WTC11 (cell line): ENCODE results near the gene MAEA. TPM values are rescaled to one million over a fixed set of nuclear protein-coding genes. Genes with fewer than 3 reads are reported as not detected.

ENCODE experiments used
- ATAC-seq: fragments of 200-7000 bp; cut with Tn5 transposase; 2 replicates; pipeline ENCODE4 v1.10.0; 2021; ENCODE audit warnings: mild to moderate bottlenecking, moderate library complexity
- CTCF ChIA-PET: fragments of 300-600 bp; sonication (Branson Sonifier 250); formaldehyde crosslinking; loops from one replicate; lab custom pipeline; 2021; ENCODE audit warnings: antibody characterized with exemption; lab: Charles Lee
- POLR2A ChIA-PET: fragments of 350-600 bp; sonication (Branson Sonifier 250); formaldehyde crosslinking; loops from one replicate; lab custom pipeline; 2021; ENCODE audit warnings: antibody characterized with exemption; lab: Charles Lee
- DNase-seq: peaks from one replicate; pipeline ENCODE4 v3.0.0; 2021; ENCODE audit warnings: low spot score
- H3K27ac Mint-ChIP-seq: 2 replicates; pipeline ENCODE4 v1.8.0; 2021; ENCODE audit warnings: mixed read lengths
- H3K27me3 Mint-ChIP-seq: 2 replicates; pipeline ENCODE4 v1.8.0; 2021; ENCODE audit warnings: low read depth, mild to moderate bottlenecking, moderate library complexity, mixed read lengths
- H3K36me3 Mint-ChIP-seq: 2 replicates; pipeline ENCODE4 v1.8.0; 2021; ENCODE audit warnings: mixed read lengths
- H3K4me1 Mint-ChIP-seq: 2 replicates; pipeline ENCODE4 v1.8.0; 2022; ENCODE audit warnings: mixed read lengths
- H3K4me3 Mint-ChIP-seq: 2 replicates; pipeline ENCODE4 v1.8.0; 2021; ENCODE audit warnings: mild to moderate bottlenecking, moderate library complexity, mixed read lengths
- H3K9me3 Mint-ChIP-seq: 2 replicates; pipeline ENCODE4 v1.8.0; 2021; ENCODE audit warnings: mixed read lengths
- GRHL2 ChIP-seq: fragments of 250-450 bp; sonication (Bioruptor Pico); IDR thresholded peaks from 2 replicates; pipeline ENCODE4 v1.8.0; 2022; ENCODE audit warnings: mild to moderate bottlenecking, moderate library complexity; ENCODE audit not compliant: insufficient replicate concordance, severe bottlenecking
- IRF2 ChIP-seq: sonication (generic); formaldehyde crosslinking; IDR thresholded peaks from 2 replicates; pipeline ENCODE4 v1.8.0; 2022; ENCODE audit warnings: low read depth, missing genetic modification reagents, borderline replicate concordance
- KAT7 ChIP-seq: sonication (generic); formaldehyde crosslinking; IDR thresholded peaks from 2 replicates; pipeline ENCODE4 v1.8.1; 2023; ENCODE audit warnings: missing genetic modification reagents, mild to moderate bottlenecking, borderline replicate concordance
- NR3C1 ChIP-seq: sonication (generic); formaldehyde crosslinking; conservative IDR thresholded peaks from 2 replicates; pipeline ENCODE4 v1.8.1; 2023; ENCODE audit warnings: low read depth, mild to moderate bottlenecking, missing genetic modification reagents
- RELA ChIP-seq: sonication (generic); formaldehyde crosslinking; IDR thresholded peaks from 2 replicates; pipeline ENCODE4 v1.8.1; 2022; ENCODE audit warnings: missing genetic modification reagents, mild to moderate bottlenecking, borderline replicate concordance
- SP1 ChIP-seq: sonication (generic); formaldehyde crosslinking; conservative IDR thresholded peaks from 2 replicates; pipeline ENCODE4 v1.8.1; 2022; ENCODE audit warnings: missing genetic modification reagents
- TCF7 ChIP-seq: sonication (generic); formaldehyde crosslinking; IDR thresholded peaks from 2 replicates; pipeline ENCODE4 v1.8.0; 2022; ENCODE audit warnings: mild to moderate bottlenecking, low read depth, missing genetic modification reagents, moderate library complexity
- TP53 ChIP-seq: sonication (generic); formaldehyde crosslinking; IDR thresholded peaks from 2 replicates; pipeline ENCODE4 v1.8.1; 2023; ENCODE audit warnings: mild to moderate bottlenecking, missing genetic modification reagents
- ZNF232 ChIP-seq: sonication (generic); formaldehyde crosslinking; IDR thresholded peaks from 2 replicates; pipeline ENCODE4 v1.8.0; 2022; ENCODE audit warnings: mild to moderate bottlenecking, missing genetic modification reagents
- ZNF263 ChIP-seq: sonication (generic); formaldehyde crosslinking; IDR thresholded peaks from 2 replicates; pipeline ENCODE4 v1.8.1; 2022; ENCODE audit warnings: low read depth, mild to moderate bottlenecking, moderate library complexity, missing genetic modification reagents
- ZNF423 ChIP-seq: fragments of 250-450 bp; sonication (Bioruptor Pico); IDR thresholded peaks from 2 replicates; pipeline ENCODE4 v2.1.2; 2022; ENCODE audit warnings: mild to moderate bottlenecking, moderate library complexity
- ZNF671 ChIP-seq: fragments of 250-450 bp; sonication (Bioruptor Pico); IDR thresholded peaks from 2 replicates; pipeline ENCODE4 v1.8.0; 2021; ENCODE audit warnings: mild to moderate bottlenecking
- total RNA-seq: library from RNA; stranded (reverse); gene quantifications from 3 replicates; pipeline ENCODE4 v1.2.3, GENCODE V29; 2021
- TF ChIP-seq, protein P1 (sequence below): fragments of 250-450 bp; sonication (Bioruptor Pico); IDR thresholded peaks from 2 replicates; pipeline ENCODE4 v1.9.0; 2021; ENCODE audit warnings: moderate library complexity, mild to moderate bottlenecking, inconsistent platforms, borderline replicate concordance
- TF ChIP-seq, protein P2 (sequence below): sonication (generic); formaldehyde crosslinking; IDR thresholded peaks from 2 replicates; pipeline ENCODE4 v1.8.1; 2023; ENCODE audit warnings: mild to moderate bottlenecking, missing genetic modification reagents
- TF ChIP-seq, protein P3 (sequence below): sonication (generic); formaldehyde crosslinking; IDR thresholded peaks from 2 replicates; pipeline ENCODE4 v1.8.1; 2023; ENCODE audit warnings: mild to moderate bottlenecking, missing genetic modification reagents, borderline replicate concordance
- TF ChIP-seq, protein P4 (sequence below): sonication (generic); formaldehyde crosslinking; IDR thresholded peaks from 2 replicates; pipeline ENCODE4 v1.8.0; 2023; ENCODE audit warnings: missing genetic modification reagents, mild to moderate bottlenecking, borderline replicate concordance
- TF ChIP-seq, protein P5 (sequence below): fragments of 250-450 bp; sonication (Bioruptor Pico); IDR thresholded peaks from 2 replicates; pipeline ENCODE4 v1.9.0; 2021; ENCODE audit warnings: mild to moderate bottlenecking
- TF ChIP-seq, protein P6 (sequence below): sonication (generic); formaldehyde crosslinking; IDR thresholded peaks from 2 replicates; pipeline ENCODE4 v1.8.1; 2022; ENCODE audit warnings: low read depth, missing genetic modification reagents, borderline replicate concordance

Gene MAEA
- total RNA-seq, 1 experiment from 2014 or later: 86.9 TPM

DNA sequence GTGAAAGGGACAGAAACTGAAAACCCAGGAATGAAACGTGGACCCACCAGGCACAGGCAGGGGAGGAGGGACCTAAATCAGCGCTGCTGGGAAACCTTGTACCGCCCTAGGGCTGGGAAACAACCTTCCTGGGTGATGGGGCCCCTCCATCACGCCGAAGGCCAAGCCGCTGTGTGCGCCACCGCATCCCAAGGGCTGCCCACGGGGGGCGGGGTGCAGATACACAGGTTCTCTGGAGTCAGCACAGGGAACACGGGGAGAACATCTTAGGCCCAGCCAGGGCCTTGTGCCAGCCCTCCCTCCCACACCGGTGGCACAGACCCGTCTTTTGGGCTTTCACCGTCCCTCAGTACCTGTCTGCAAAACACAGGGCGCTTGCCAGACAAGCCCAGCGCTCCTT lies 70.3 kb downstream of the MAEA start (continued):
- TF ChIP-seq KAT7 (CRISPR knock-in tag) (no peak), IRF2 (CRISPR knock-in tag) (no peak), ZNF423 (CRISPR knock-in tag) (no peak), TP53 (CRISPR knock-in tag) (no peak), GRHL2 (no peak), ZNF263 (CRISPR knock-in tag) (no peak)
- TF ChIP-seq, protein P1, sequence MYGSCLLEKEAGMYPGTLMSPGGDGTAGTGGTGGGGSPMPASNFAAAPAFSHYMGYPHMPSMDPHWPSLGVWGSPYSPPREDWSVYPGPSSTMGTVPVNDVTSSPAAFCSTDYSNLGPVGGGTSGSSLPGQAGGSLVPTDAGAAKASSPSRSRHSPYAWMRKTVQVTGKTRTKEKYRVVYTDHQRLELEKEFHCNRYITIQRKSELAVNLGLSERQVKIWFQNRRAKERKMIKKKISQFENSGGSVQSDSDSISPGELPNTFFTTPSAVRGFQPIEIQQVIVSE (CRISPR knock-in tag): no peak
- TF ChIP-seq, protein P2, sequence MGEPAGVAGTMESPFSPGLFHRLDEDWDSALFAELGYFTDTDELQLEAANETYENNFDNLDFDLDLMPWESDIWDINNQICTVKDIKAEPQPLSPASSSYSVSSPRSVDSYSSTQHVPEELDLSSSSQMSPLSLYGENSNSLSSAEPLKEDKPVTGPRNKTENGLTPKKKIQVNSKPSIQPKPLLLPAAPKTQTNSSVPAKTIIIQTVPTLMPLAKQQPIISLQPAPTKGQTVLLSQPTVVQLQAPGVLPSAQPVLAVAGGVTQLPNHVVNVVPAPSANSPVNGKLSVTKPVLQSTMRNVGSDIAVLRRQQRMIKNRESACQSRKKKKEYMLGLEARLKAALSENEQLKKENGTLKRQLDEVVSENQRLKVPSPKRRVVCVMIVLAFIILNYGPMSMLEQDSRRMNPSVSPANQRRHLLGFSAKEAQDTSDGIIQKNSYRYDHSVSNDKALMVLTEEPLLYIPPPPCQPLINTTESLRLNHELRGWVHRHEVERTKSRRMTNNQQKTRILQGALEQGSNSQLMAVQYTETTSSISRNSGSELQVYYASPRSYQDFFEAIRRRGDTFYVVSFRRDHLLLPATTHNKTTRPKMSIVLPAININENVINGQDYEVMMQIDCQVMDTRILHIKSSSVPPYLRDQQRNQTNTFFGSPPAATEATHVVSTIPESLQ: no peak
- TF ChIP-seq, protein P3, sequence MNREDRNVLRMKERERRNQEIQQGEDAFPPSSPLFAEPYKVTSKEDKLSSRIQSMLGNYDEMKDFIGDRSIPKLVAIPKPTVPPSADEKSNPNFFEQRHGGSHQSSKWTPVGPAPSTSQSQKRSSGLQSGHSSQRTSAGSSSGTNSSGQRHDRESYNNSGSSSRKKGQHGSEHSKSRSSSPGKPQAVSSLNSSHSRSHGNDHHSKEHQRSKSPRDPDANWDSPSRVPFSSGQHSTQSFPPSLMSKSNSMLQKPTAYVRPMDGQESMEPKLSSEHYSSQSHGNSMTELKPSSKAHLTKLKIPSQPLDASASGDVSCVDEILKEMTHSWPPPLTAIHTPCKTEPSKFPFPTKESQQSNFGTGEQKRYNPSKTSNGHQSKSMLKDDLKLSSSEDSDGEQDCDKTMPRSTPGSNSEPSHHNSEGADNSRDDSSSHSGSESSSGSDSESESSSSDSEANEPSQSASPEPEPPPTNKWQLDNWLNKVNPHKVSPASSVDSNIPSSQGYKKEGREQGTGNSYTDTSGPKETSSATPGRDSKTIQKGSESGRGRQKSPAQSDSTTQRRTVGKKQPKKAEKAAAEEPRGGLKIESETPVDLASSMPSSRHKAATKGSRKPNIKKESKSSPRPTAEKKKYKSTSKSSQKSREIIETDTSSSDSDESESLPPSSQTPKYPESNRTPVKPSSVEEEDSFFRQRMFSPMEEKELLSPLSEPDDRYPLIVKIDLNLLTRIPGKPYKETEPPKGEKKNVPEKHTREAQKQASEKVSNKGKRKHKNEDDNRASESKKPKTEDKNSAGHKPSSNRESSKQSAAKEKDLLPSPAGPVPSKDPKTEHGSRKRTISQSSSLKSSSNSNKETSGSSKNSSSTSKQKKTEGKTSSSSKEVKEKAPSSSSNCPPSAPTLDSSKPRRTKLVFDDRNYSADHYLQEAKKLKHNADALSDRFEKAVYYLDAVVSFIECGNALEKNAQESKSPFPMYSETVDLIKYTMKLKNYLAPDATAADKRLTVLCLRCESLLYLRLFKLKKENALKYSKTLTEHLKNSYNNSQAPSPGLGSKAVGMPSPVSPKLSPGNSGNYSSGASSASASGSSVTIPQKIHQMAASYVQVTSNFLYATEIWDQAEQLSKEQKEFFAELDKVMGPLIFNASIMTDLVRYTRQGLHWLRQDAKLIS (CRISPR knock-in tag): no peak
- TF ChIP-seq, protein P4, sequence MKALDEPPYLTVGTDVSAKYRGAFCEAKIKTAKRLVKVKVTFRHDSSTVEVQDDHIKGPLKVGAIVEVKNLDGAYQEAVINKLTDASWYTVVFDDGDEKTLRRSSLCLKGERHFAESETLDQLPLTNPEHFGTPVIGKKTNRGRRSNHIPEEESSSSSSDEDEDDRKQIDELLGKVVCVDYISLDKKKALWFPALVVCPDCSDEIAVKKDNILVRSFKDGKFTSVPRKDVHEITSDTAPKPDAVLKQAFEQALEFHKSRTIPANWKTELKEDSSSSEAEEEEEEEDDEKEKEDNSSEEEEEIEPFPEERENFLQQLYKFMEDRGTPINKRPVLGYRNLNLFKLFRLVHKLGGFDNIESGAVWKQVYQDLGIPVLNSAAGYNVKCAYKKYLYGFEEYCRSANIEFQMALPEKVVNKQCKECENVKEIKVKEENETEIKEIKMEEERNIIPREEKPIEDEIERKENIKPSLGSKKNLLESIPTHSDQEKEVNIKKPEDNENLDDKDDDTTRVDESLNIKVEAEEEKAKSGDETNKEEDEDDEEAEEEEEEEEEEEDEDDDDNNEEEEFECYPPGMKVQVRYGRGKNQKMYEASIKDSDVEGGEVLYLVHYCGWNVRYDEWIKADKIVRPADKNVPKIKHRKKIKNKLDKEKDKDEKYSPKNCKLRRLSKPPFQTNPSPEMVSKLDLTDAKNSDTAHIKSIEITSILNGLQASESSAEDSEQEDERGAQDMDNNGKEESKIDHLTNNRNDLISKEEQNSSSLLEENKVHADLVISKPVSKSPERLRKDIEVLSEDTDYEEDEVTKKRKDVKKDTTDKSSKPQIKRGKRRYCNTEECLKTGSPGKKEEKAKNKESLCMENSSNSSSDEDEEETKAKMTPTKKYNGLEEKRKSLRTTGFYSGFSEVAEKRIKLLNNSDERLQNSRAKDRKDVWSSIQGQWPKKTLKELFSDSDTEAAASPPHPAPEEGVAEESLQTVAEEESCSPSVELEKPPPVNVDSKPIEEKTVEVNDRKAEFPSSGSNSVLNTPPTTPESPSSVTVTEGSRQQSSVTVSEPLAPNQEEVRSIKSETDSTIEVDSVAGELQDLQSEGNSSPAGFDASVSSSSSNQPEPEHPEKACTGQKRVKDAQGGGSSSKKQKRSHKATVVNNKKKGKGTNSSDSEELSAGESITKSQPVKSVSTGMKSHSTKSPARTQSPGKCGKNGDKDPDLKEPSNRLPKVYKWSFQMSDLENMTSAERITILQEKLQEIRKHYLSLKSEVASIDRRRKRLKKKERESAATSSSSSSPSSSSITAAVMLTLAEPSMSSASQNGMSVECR (CRISPR knock-in tag): no peak
- TF ChIP-seq, protein P5, sequence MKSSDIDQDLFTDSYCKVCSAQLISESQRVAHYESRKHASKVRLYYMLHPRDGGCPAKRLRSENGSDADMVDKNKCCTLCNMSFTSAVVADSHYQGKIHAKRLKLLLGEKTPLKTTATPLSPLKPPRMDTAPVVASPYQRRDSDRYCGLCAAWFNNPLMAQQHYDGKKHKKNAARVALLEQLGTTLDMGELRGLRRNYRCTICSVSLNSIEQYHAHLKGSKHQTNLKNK (CRISPR knock-in tag): no peak

DNA sequence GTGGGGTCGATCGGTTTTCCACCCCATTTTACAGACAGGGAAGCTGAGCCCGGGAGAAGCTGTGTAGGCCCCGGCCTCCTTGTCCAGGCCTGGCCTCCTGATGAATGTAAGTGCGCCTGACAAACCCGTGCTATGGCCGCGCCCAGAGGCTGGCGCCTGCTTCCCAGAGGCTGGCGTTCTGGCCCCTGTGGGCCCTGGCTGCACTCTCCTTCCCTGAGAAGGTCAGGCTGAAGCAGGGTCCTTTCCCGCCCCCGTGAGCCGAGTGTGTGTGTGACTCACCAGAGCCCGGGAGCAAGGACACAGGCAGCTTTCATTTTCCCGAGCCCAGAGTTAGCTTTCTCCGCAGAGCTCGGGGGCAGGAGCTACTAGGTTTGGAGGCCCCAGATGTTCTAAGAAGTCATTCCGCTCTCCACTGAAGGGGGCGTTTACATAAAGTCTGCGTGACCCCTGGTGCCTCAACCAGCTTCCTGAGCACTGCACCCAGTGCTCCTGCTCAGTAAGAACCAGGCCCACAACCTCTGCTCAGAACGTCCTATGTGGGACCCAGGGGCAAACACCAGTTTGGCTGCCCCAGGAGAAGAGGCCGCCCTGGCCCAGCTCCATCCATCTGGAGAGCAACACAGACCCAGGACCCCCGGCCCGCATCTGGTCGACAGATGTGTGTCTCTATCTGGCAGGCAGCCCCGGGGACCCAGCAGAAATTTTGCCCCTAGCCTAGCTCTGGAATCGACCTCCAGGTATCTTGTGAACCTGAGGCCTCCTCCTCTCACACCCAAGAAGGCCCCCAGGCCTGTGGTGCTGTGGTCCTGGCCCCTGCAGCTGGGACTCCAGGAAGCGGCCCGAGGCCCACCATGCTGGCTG lies 71.0 kb downstream of the MAEA start:
- peaks cover 7% of the 10 kb centered on the region for H3K4me1 Mint-ChIP-seq
- no peaks in the 10 kb centered on the region for H3K27me3 Mint-ChIP-seq
- no peak overlapping the region for H3K27ac Mint-ChIP-seq
- H3K36me3 Mint-ChIP-seq: peaks cover 3% of the 10 kb centered on the region; the same call in 1 of the 2 replicates
- H3K4me3 Mint-ChIP-seq: no peak overlapping the region
- no peaks in the 10 kb centered on the region for H3K9me3 Mint-ChIP-seq
- no peak for DNase-seq
- no peak for ATAC-seq
- ChIA-PET POLR2A (no interaction called here), CTCF (interaction anchor here (0.6 to 1.2 kb wide), 3 partner anchors 14 to 269 kb away, joined by 3 to 4 read pairs (median 3); partner anchors contain the start of gene UVSSA)
- TF ChIP-seq ZNF232 (CRISPR knock-in tag): no peak
- TF ChIP-seq TCF7 (CRISPR knock-in tag): no peak
- TF ChIP-seq SP1 (CRISPR knock-in tag): no peak
- no peak for TF ChIP-seq ZNF263 (CRISPR knock-in tag)
- no peak for TF ChIP-seq ZNF671 (CRISPR knock-in tag)
- TF ChIP-seq, protein P2: no peak
- no peak for TF ChIP-seq NR3C1
- TF ChIP-seq, protein P6, sequence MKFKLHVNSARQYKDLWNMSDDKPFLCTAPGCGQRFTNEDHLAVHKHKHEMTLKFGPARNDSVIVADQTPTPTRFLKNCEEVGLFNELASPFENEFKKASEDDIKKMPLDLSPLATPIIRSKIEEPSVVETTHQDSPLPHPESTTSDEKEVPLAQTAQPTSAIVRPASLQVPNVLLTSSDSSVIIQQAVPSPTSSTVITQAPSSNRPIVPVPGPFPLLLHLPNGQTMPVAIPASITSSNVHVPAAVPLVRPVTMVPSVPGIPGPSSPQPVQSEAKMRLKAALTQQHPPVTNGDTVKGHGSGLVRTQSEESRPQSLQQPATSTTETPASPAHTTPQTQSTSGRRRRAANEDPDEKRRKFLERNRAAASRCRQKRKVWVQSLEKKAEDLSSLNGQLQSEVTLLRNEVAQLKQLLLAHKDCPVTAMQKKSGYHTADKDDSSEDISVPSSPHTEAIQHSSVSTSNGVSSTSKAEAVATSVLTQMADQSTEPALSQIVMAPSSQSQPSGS (CRISPR knock-in tag): no peak
- TF ChIP-seq RELA (CRISPR knock-in tag): no peak
- TF ChIP-seq TP53 (CRISPR knock-in tag): no peak
